HCT116 (cell line): Measurements from ENCODE around the gene RTN4RL2.

Experiments used
- CTCF ChIP-seq, 3 experiments: fragments of 200-600 bp in 1 of 3; sonication (generic) in 1 of 3; IDR thresholded peaks in 2 of 3; conservative IDR thresholded peaks in 1 of 3; 2 replicates each; pipeline ENCODE4 v1.5.1; 2012 to 2017; ENCODE audit warnings: low read depth in 2 of 3, low read length in 2 of 3, antibody characterized with exemption in 1 of 3, borderline replicate concordance in 1 of 3, control low read depth in 1 of 3, mild to moderate bottlenecking in 1 of 3, mixed read lengths in 1 of 3, mixed run types in 1 of 3, moderate library complexity in 1 of 3; ENCODE audit not compliant: insufficient read depth in 1 of 3
- MAX ChIP-seq: IDR thresholded peaks from 2 replicates; pipeline ENCODE4 v1.6.1; 2012

- TF ChIP-seq CTCF (IDR thresholded peaks at IDR 0.05 in 2 of 3, conservative IDR thresholded peaks at IDR 0.05 in 1 of 3; ENCODE audit: borderline replicate concordance in 1 of 3, insufficient read depth in 1 of 3, low read depth in 2 of 3, low read length in 2 of 3), result no peak
- no peak for TF ChIP-seq MAX
Measured at GRCh38 chr11:57485217-57485990, 25.1 kb downstream of the RTN4RL2 start.
